Tibial nerve (tissue), 4 donors: Measurements from ENCODE around the gene LSM11.

ENCODE experiments used
- EP300 ChIP-seq, 2 donors: sonication (generic); formaldehyde crosslinking; IDR thresholded peaks; one replicate each; pipeline ENCODE4 v1.6.1; 2017; ENCODE audit warnings: antibody characterized with exemption in 2 of 2, mild to moderate bottlenecking in 1 of 2
- POLR2A ChIP-seq, 2 donors: fragments of 450-650 bp; IDR thresholded peaks; one replicate each; pipeline ENCODE4 v1.6.1; 2017; ENCODE audit warnings: antibody characterized with exemption in 2 of 2, mild to moderate bottlenecking in 2 of 2, moderate library complexity in 2 of 2
- TF ChIP-seq, protein P1 (sequence below), 5 experiments: fragments of 200-600 bp in 3 of 5; fragments of 450-650 bp in 2 of 5; sonication (generic) in 3 of 5; IDR thresholded peaks; one replicate each; pipeline ENCODE4 v1.5.1; 2016 to 2019; ENCODE audit warnings: antibody characterized with exemption in 5 of 5, mild to moderate bottlenecking in 3 of 5, moderate library complexity in 2 of 5

GRCh38 chr5:157745041-157745456, 1.5 kb downstream of the LSM11 start:
- TF ChIP-seq POLR2A (IDR thresholded peaks at IDR 0.05) (no peak), EP300 (IDR thresholded peaks at IDR 0.05) (no peak)
- TF ChIP-seq, protein P1, sequence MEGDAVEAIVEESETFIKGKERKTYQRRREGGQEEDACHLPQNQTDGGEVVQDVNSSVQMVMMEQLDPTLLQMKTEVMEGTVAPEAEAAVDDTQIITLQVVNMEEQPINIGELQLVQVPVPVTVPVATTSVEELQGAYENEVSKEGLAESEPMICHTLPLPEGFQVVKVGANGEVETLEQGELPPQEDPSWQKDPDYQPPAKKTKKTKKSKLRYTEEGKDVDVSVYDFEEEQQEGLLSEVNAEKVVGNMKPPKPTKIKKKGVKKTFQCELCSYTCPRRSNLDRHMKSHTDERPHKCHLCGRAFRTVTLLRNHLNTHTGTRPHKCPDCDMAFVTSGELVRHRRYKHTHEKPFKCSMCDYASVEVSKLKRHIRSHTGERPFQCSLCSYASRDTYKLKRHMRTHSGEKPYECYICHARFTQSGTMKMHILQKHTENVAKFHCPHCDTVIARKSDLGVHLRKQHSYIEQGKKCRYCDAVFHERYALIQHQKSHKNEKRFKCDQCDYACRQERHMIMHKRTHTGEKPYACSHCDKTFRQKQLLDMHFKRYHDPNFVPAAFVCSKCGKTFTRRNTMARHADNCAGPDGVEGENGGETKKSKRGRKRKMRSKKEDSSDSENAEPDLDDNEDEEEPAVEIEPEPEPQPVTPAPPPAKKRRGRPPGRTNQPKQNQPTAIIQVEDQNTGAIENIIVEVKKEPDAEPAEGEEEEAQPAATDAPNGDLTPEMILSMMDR (IDR thresholded peaks at IDR 0.05) = no peak
